Suprapubic skin (tissue), 4 donors: Measurements from ENCODE around the gene ATP2A2. TPM values are rescaled to one million over a fixed set of nuclear protein-coding genes. Genes with fewer than 3 reads are reported as not detected.
"Not testable (repeated sequence)": the region's sequence is repeated elsewhere in the genome, so short reads cannot be mapped to it uniquely, and the experiment has no call there.

ENCODE experiments used
- DNase-seq, 2 donors: peaks; one replicate each; pipeline ENCODE4 v3.0.0-alpha.2; 2019; ENCODE audit warnings: low spot score in 2 of 2
- H3K27ac ChIP-seq: fragments of 200-600 bp; sonication (generic); one replicate; pipeline ENCODE4 v1.5.1; 2019
- H3K27me3 ChIP-seq: fragments of 200-600 bp; sonication (generic); one replicate; pipeline ENCODE4 v1.5.1; 2019
- H3K36me3 ChIP-seq: fragments of 200-600 bp; sonication (generic); one replicate; pipeline ENCODE4 v1.5.1; 2019
- H3K4me1 ChIP-seq: fragments of 200-600 bp; sonication (generic); one replicate; pipeline ENCODE4 v1.5.1; 2019
- H3K4me3 ChIP-seq: fragments of 200-600 bp; sonication (generic); one replicate; pipeline ENCODE4 v1.5.1; 2019; ENCODE audit warnings: mild to moderate bottlenecking
- H3K9me3 ChIP-seq: fragments of 200-600 bp; sonication (generic); one replicate; pipeline ENCODE4 v1.5.1; 2019
- CTCF ChIP-seq, 2 donors: fragments of 200-600 bp in 1 of 2; fragments of 450-650 bp in 1 of 2; sonication (generic) in 1 of 2; IDR thresholded peaks; one replicate each; pipeline ENCODE4 v1.5.1; 2016 to 2019; ENCODE audit warnings: antibody characterized with exemption in 2 of 2, mild to moderate bottlenecking in 1 of 2, moderate library complexity in 1 of 2
- EP300 ChIP-seq: sonication (generic); formaldehyde crosslinking; IDR thresholded peaks from one replicate; pipeline ENCODE4 v1.6.1; 2017; ENCODE audit warnings: antibody characterized with exemption
- POLR2A ChIP-seq, 2 donors: fragments of 450-650 bp; IDR thresholded peaks; one replicate each; pipeline ENCODE4 v1.6.1; 2017; ENCODE audit warnings: antibody characterized with exemption in 2 of 2, mild to moderate bottlenecking in 2 of 2, moderate library complexity in 2 of 2
- POLR2AphosphoS5 ChIP-seq, 3 donors: sonication (generic); formaldehyde crosslinking; IDR thresholded peaks; one replicate each; pipeline ENCODE4 v1.6.1; 2017; ENCODE audit warnings: antibody characterized with exemption in 3 of 3
- WGBS: methylation state at CpG from one replicate; pipeline ENCODE4 v1.1.5; 2018; 5-methylcytosine and 5-hydroxymethylcytosine counted together
- total RNA-seq, 4 donors: library from RNA; depleted of rRNA; stranded (reverse); fragments of >200 nt; gene quantifications; one replicate each; pipeline ENCODE4 v1.1.0, GENCODE V29; 2016

ATP2A2 gene
- total RNA-seq, 4 donors from 2014 or later: 95.9 to 138 (median 118) TPM

DNA sequence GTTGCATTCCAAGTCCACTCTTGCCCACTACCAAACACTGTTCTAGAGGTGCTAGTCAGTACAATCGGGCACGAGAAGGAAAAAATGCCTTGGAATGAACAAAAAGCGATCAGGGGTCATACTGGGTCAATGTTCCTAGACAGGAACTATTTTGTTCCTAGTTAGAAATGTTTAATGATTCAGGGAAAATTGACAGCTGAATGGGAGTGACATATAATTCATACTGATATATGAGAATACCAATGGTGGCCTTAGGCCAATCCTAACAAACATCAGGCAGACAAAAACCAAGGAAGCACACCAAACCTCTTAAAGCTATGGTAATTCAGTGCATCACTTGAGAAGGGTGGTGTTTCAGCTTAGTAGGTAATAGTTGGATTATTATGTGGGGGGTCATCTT, 71.4 kb downstream of the ATP2A2 start:
- H3K36me3 ChIP-seq: peaks cover 27% of the 10 kb centered on the region
- H3K4me3 ChIP-seq: no peak overlapping the region
- no peaks in the 10 kb centered on the region for H3K9me3 ChIP-seq
- WGBS: 72% methylated on average over 3 of the region's 3 CpGs
- H3K4me1 ChIP-seq: peaks cover 17% of the 10 kb centered on the region
- H3K27ac ChIP-seq: no peak overlapping the region
- no peak for DNase-seq
- TF ChIP-seq CTCF (IDR thresholded peaks at IDR 0.05) (no peak), POLR2AphosphoS5 (IDR thresholded peaks at IDR 0.05) (no peak), POLR2A (IDR thresholded peaks at IDR 0.05) (no peak), EP300 (no peak)
- no peaks in the 10 kb centered on the region for H3K27me3 ChIP-seq

DNA sequence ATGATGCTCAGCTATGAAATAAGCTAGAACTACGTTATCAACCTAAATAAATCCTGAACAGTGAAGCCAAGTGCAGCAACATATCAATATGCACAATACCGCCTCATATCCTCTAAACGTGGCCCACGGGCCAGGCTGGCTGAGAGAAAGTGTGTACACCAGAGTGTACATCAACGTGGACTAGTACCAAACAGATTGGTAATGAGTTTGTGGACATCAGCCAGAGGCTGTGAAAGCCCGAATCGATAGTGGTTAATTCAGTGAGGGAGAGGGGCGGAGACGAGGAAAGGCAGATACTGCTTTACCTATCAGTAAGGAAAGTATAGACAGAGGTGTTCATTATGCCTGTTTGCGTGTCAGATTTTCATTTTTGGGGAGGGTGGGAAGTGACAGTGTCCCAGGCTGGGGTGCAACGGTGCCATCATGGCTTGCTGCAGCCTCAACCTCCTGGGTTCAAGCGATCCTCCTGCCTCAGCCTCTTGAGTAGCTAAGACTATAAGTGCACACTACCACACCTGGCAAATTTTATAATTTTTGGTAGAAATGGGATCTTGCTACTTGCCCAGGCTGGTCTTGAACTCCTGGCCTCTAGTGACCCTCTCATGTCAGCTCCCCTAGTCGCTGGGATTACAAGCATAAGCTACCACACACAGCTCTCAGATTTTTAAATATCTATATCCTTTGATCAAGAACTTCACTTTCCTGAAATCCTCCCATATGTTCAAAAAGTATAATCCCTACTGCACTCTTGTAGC, 72.3 kb downstream of the ATP2A2 start:
- Histone ChIP-seq H3K27me3 (no peaks in the 10 kb centered on the region), H3K27ac (no peak overlapping the region), H3K9me3 (no peaks in the 10 kb centered on the region), H3K36me3 (peaks cover 17% of the 10 kb centered on the region), H3K4me1 (peaks cover 14% of the 10 kb centered on the region), H3K4me3 (no peak overlapping the region)
- 78% methylated on average over 13 of the region's 13 CpGs for WGBS
- TF ChIP-seq POLR2A (IDR thresholded peaks at IDR 0.05): no peak
- TF ChIP-seq POLR2AphosphoS5 (IDR thresholded peaks at IDR 0.05): no peak
- no peak for TF ChIP-seq EP300
- TF ChIP-seq CTCF (IDR thresholded peaks at IDR 0.05): no peak
- no peak for DNase-seq

- DNase-seq: no peak
- no peak for TF ChIP-seq CTCF (IDR thresholded peaks at IDR 0.05)
- no peak for TF ChIP-seq POLR2A (IDR thresholded peaks at IDR 0.05)
- TF ChIP-seq POLR2AphosphoS5 (IDR thresholded peaks at IDR 0.05): no peak
- TF ChIP-seq EP300: no peak
- Histone ChIP-seq H3K27me3 (no peaks in the 10 kb centered on the region), H3K4me3 (no peak overlapping the region), H3K4me1 (peaks cover 11% of the 10 kb centered on the region), H3K36me3 (peaks cover 8% of the 10 kb centered on the region), H3K27ac (no peak overlapping the region), H3K9me3 (no peaks in the 10 kb centered on the region)
- 64% methylated on average over 7 of the region's 7 CpGs for WGBS
Observed at GRCh38 chr12:110354172-110354780, 73.2 kb downstream of the ATP2A2 start.

- H3K36me3 ChIP-seq: peaks cover 3% of the 10 kb centered on the region
- no peak overlapping the region for H3K4me3 ChIP-seq
- H3K4me1 ChIP-seq: peaks cover 3% of the 10 kb centered on the region
- no peak for DNase-seq
- H3K27ac ChIP-seq: no peak overlapping the region
- TF ChIP-seq CTCF (IDR thresholded peaks at IDR 0.05) (no peak), POLR2AphosphoS5 (IDR thresholded peaks at IDR 0.05) (no peak), POLR2A (IDR thresholded peaks at IDR 0.05) (no peak), EP300 (no peak)
- WGBS: 44% methylated on average over 3 of the region's 3 CpGs
- no peaks in the 10 kb centered on the region for H3K27me3 ChIP-seq
- no peaks in the 10 kb centered on the region for H3K9me3 ChIP-seq
Observed at GRCh38 chr12:110355073-110355472, 74.0 kb downstream of the ATP2A2 start.

- not testable (repeated sequence) for H3K4me3 ChIP-seq, H3K27me3 ChIP-seq, H3K9me3 ChIP-seq, H3K4me1 ChIP-seq, DNase-seq, H3K36me3 ChIP-seq, H3K27ac ChIP-seq
- WGBS: 83% methylated on average over 8 of the region's 8 CpGs
Observed at GRCh38 chr12:110358384-110359097, 77.5 kb downstream of the ATP2A2 start.
